Heart left ventricle (tissue), 13 donors: ENCODE data around the gene LKAAEAR1.

Experiments
- CTCF ChIP-seq, 12 donors: fragments of 200-600 bp; sonication (generic) in 4 of 12; IDR thresholded peaks; one replicate each; pipeline versions ENCODE4 v1.5.0 to v1.8.0; 2018 to 2022; ENCODE audit warnings: antibody characterized with exemption in 12 of 12, mild to moderate bottlenecking in 5 of 12
- POLR2A ChIP-seq, 2 donors: fragments of 450-650 bp; IDR thresholded peaks; one replicate each; pipeline ENCODE4 v1.6.1; 2017; ENCODE audit warnings: antibody characterized with exemption in 2 of 2, mild to moderate bottlenecking in 2 of 2, moderate library complexity in 2 of 2
- donor health status: ischemic (EF 13 %, LVEDD 7.1; RV severe dilation, severe dysfunction).
- donor health status: DM: no; HTN: yes; CAD: no.
- donor health status: DM: no; HTN: no; CAD: no.
- donor health status: ischemic (EF 25% LVEDD 6.9; RV normal size, moderate dysfunction).
- donor health status: ischemic (EF 25% LVEDD 5.7; RV mildly dilated, moderate dysfunction).
- donor health status: ischemic (EF 35%, LVEDD 5.7; RV mildly dilated, moderate dysfunction).
- donor health status: nonischemic (EF 11% LVEDD 7.7; RV severe dilation, severe dysfunction).
- donor health status: DM: yes; HTN: yes; CAD: no.
- donor health status: PGD.
- donor health status: ischemic (EF 29% LVEDD 5.4; RV normal size, mild dysfunction).
- donor health status: nonischemic (EF 23%, LVEDD 6.1; RV moderate dilation, normal function).

GRCh38 chr20:64098471-64099013 is 14.3 kb upstream of the LKAAEAR1 start:
- no peak for TF ChIP-seq CTCF (IDR thresholded peaks at IDR 0.05)
- TF ChIP-seq POLR2A (IDR thresholded peaks at IDR 0.05): no peak
